Measurements from ENCODE around the gene ATP2B3.

The ATP2B3 gene

DNA sequence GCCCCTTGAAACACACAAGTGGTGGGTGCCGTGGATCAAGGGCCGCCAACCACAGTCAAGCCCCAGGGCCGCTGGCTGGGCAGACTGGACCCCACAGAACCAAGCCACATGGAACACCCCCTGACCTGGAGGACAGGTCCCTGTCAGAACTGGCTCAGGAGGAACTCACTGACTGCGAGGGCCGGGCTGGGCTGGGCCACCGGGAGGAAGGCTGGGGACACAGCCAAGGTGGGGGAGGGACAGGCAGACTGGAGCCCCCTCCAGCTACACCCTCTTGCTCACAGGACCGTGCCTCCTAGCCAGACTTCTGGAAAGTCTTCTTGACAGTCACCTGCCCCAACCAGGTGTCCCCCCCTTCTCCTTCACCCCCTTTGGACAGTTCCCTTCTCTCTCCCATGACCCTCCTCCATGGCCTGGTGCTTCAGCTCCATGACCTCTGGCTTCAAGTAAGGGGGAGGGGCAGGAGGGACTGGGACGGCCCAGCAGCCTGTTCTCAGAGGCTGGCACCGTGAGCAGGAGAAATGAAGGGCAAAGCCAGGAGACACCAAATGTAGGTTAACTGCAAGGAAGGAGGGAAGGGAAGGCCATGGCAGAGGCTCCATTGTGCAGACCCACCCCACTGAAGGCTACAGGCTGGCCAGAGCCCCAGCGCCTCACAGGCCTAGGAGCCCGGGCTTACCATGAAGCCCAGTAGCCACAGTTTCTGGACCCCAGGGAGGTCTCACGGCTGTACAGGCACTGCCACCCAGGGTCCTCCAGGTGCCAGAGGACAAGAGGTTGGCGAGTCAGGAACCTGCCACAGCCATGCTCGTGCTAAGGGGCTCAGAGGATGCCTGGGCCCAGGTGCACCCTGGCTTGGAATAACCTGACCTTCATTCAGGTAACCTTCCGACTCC lies 107.0 kb downstream of the ATP2B3 start:
- DNase-seq: no peak

DNA sequence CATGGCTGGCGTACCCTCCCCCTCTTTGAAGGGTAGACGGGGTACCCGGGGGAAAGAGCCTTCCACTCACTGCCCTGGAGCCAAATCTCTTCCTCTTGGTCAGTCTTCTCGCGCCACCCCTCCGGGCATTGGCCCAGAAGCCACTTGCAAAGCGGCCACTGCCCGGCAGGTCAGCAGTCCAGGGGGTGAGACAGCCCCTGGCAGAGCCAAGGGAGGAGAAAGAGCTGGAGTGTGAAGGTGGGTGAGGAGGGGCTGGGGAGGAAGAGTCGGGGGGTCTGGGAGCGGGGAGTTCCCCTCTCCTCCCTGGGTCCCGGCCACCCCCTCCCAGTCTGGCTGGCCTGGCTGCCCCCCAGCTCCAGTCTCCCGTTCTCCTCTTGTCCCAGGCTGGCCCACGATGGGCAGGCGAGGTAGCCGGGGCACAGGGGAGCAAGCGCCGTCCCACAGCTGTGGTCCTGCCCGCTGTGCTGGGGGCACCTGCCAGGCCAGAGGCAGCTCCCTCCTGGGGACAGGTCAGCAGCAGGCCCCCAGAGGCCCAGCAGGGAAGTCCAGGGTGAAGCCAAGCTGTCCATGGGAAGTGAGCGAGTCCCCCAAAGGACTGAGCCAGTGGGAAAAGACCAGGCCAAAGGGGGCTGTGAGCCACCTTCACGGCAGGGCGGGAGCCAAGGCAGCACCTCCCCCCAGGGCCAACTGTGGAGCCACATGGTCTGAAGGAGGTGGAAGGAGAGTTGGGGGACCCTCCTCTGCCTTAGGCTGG lies 108.0 kb downstream of the ATP2B3 start:
- no peak for DNase-seq

DNA sequence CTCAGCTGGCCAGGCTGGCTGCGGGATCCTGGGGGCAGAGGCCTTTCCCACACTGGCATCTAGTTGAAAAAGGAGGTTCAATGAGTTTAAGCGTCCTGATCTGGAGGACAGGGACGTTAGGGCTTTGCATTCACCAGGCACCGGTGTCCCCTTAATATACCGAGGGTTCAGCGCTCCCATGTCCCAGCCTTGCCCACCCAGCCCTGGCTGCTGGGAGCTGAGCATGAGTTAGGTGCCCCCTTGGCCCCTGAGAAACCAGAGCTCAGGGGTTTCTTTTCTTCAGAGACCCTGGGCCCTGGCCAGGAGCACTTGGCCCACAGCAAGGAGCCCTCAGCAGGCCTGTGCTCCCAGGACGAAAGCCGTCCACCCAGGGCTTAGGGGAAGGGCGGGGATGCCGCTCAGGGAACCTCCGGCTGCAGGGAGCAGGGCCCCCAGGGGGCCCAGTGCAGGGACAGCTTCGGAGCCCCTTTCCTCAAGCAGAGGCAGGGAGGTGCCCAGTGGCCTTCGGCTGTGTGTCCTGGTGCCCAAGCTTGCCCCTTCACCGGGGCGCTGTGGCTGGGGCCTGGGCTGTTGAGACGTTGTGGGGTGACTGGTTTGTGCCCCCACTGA lies 108.7 kb downstream of the ATP2B3 start:
- DNase-seq: no peak

GRCh38 chrX:153626863-153627674 lies 109.6 kb downstream of the ATP2B3 start:
- DNase-seq: no peak

- no peak for DNase-seq
These were observed 110.3 kb downstream of the ATP2B3 start for GRCh38 chrX:153627675-153628111.

- DNase-seq: no peak
These were observed 110.7 kb downstream of the ATP2B3 start for GRCh38 chrX:153628129-153628528.

GRCh38 chrX:153628665-153629064 lies 111.2 kb downstream of the ATP2B3 start:
- DNase-seq: no peak

DNA sequence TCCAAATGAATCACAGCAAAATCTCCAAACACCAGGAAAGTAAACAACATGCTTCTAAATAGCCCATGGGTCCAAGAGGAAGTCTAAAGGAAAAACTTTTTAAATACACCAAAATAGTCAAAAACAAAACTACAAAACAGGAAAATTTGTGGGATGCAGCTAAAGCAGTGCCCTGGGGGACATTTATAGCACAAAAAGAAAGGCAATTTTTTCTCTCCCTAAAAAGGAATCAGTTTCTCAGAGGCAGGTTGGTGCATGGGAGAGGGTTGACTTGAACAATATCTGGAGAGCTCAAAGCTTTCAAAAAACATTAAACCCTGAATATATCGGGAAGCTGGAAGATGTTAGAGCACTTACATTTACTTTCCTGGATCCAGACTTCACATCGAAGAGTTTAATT lies 113.9 kb downstream of the ATP2B3 start:
- DNase-seq: no peak

DNA sequence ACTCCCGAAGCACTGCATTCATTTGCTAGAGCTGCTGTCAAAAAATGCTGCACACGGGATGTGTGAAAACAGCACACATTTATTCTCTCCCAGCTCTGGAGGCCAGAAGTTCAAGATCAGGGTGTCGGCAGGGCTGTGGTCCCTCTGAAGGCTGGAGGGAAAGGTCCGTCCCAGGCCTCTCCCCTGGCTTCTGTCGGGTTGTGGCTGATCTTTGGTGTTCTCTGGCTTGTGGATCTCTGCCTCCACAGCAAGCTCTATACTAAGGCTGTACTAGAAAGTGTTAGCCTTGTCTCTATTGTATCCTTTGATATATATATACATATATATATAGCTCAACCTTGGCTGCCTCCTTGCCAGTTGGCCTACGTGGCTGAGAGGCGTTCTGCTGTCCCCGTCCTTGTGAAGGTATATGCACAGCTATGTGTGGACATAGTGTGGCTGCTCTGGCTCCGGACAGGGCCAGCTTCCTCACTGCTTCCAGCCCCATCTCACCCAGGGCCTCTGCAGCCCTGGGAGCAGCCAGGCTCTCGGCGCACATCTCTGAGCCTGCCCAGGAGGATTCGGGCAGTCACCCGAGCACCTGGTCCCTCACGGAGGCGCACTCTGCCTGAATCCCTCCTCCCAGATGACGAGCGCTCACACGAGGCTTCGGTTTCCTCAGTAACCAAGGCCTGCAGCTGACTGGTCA lies 114.6 kb downstream of the ATP2B3 start:
- DNase-seq: no peak

All from NK-92 treated with Interleukin-12 subunit alpha and Interleukin-12 subunit beta, amount 100 ng/mL, for 24 hours (cell line).